Right cardiac atrium (tissue), 5 donors: Measurements from ENCODE around the gene GPR157. TPM values are rescaled to one million over a fixed set of nuclear protein-coding genes. Genes with fewer than 3 reads are reported as not detected.

Experiments used
- ATAC-seq, 2 donors: fragments of 200-7000 bp; cut with Tn5 transposase; one replicate each; pipeline versions ENCODE4 v1.8.0 to v1.9.1; 2020; ENCODE audit warnings: moderate library complexity in 2 of 2, mild to moderate bottlenecking in 1 of 2
- DNase-seq, 3 donors: peaks; one replicate each; pipeline ENCODE4 v3.0.0-alpha.2; 2020
- H3K27ac ChIP-seq: one replicate; pipeline ENCODE4 v1.5.1; 2013; ENCODE audit warnings: mild to moderate bottlenecking, low read length, control low read depth, moderate library complexity
- H3K27me3 ChIP-seq: one replicate; pipeline ENCODE4 v1.6.1; 2013; ENCODE audit not compliant: control insufficient read depth, insufficient read depth
- H3K4me1 ChIP-seq: one replicate; pipeline ENCODE4 v1.6.1; 2013; ENCODE audit warnings: low read length; ENCODE audit not compliant: control insufficient read depth, insufficient read depth
- H3K4me3 ChIP-seq: one replicate; pipeline ENCODE4 v1.5.1; 2013; ENCODE audit warnings: low read length, control low read depth
- H3K9me3 ChIP-seq: one replicate; pipeline ENCODE4 v1.6.1; 2013; ENCODE audit warnings: low read length; ENCODE audit not compliant: control insufficient read depth
- WGBS: extraction: QIAGEN DNeasy Blood & Tissue Kit; methylation state at CpG from one replicate; pipeline ENCODE4 v1.1.7; 2013; 5-methylcytosine and 5-hydroxymethylcytosine counted together
- intact Hi-C, 4 donors: fragments of 100-400 bp; cut with DNase I; formaldehyde crosslinking; loops; one replicate each; pipeline versions ENCODE4 v1.11.0 to v1.14.0; 2022 to 2023
- polyA plus RNA-seq: library from polyadenylated mRNA; stranded (reverse); fragments of 200-250 nt; gene quantifications from one replicate; pipeline ENCODE4 v1.2.3, GENCODE V29; 2013
- total RNA-seq, 4 donors: library from RNA; stranded (reverse); fragmentation: NEBNext Ultra II Directional; extraction: Animal tissue kit (Norgen Biotek cat#: 25700); gene quantifications; one replicate each; pipeline ENCODE4 v1.2.1, GENCODE V29; 2021
- donor health status: healthy with polysubstance abuse.
- donor health status: DM: no; HTN: yes; CAD: no.
- donor health status: DM: no; HTN: no; CAD: no.
- donor health status: DM: no; HTN: yes; CAD: no; lungs with severe emphysema.
- donor health status: DM: yes; HTN: yes; CAD: no.

GPR157 gene
- total and polyA plus RNA-seq, 5 donors, result 7.3 to 28.7 (median 23.5) TPM

GRCh38 chr1:9115351-9116205, 13.3 kb downstream of the GPR157 start:
- intact Hi-C loops, result no loop called here
- Histone ChIP-seq H3K9me3 (no peaks in the 10 kb centered on the region), H3K4me3 (no peak overlapping the region), H3K27me3 (no peaks in the 10 kb centered on the region), H3K4me1 (peaks cover 7% of the 10 kb centered on the region), H3K27ac (no peak overlapping the region)
- WGBS, result 79% methylated on average over 5 of the region's 5 CpGs
- DNase-seq (no peak), ATAC-seq (no peak)

GRCh38 chr1:9112961-9113880, 15.7 kb downstream of the GPR157 start:
- intact Hi-C loops, result loop anchor here (5.0 kb wide), 1 partner anchor 84 kb away; no protein-coding TSS in a partner anchor
- 92% methylated on average over 13 of the region's 13 CpGs for WGBS
- DNase-seq, result peak in 1 of 3 donors; percentile 23
- no peaks in the 10 kb centered on the region for H3K9me3 ChIP-seq
- no peaks in the 10 kb centered on the region for H3K27me3 ChIP-seq
- H3K4me1 ChIP-seq, result no peaks in the 10 kb centered on the region
- H3K27ac ChIP-seq, result no peak overlapping the region
- no peak for ATAC-seq
- no peak overlapping the region for H3K4me3 ChIP-seq

- Histone ChIP-seq H3K27ac (no peak overlapping the region), H3K4me3 (no peak overlapping the region), H3K27me3 (no peaks in the 10 kb centered on the region), H3K9me3 (no peaks in the 10 kb centered on the region), H3K4me1 (peaks cover 1% of the 10 kb centered on the region)
- 95% methylated on average over 9 of the region's 9 CpGs for WGBS
- intact Hi-C loops, result loop anchor here (5.0 kb wide), 1 partner anchor 85 kb away; no protein-coding TSS in a partner anchor
- ATAC-seq, result no peak
- DNase-seq, result peak in 1 of 3 donors; percentile 33
Observed at GRCh38 chr1:9111957-9112356, 16.9 kb downstream of the GPR157 start.

- Histone ChIP-seq H3K9me3 (no peaks in the 10 kb centered on the region), H3K27ac (no peak overlapping the region), H3K4me3 (no peak overlapping the region), H3K27me3 (no peaks in the 10 kb centered on the region), H3K4me1 (peaks cover 2% of the 10 kb centered on the region)
- 88% methylated on average over 13 of the region's 13 CpGs for WGBS
- peak in 1 of 3 donors; percentile 12 for DNase-seq
- intact Hi-C loops, result loop anchor here (5.0 kb wide), 1 partner anchor 86 kb away; no protein-coding TSS in a partner anchor
- ATAC-seq, result no peak
Observed at GRCh38 chr1:9111357-9111691, 17.6 kb downstream of the GPR157 start.

- peak; percentile 89 to 96 (median 94) for DNase-seq
- ATAC-seq, result peak; percentile 70 to 85
- no peak overlapping the region for H3K27ac ChIP-seq
Observed at GRCh38 chr1:9110669-9111356, 18.1 kb downstream of the GPR157 start.

GRCh38 chr1:9108056-9108665, 20.7 kb downstream of the GPR157 start:
- intact Hi-C loops, result loop anchor here in 1 of 4 donors (10.0 kb wide), 1 partner anchor 103 kb away; no protein-coding TSS in a partner anchor
- 85% methylated on average over 12 of the region's 12 CpGs for WGBS
- ATAC-seq (no peak), DNase-seq (peak in 1 of 3 donors; percentile 40)
- Histone ChIP-seq H3K4me3 (no peak overlapping the region), H3K27ac (no peak overlapping the region), H3K27me3 (no peaks in the 10 kb centered on the region), H3K4me1 (peaks cover 2% of the 10 kb centered on the region), H3K9me3 (no peaks in the 10 kb centered on the region)

More at GRCh38 chr1:9110669-9111356, 18.1 kb downstream of the GPR157 start:
- Histone ChIP-seq H3K4me3 (no peak overlapping the region), H3K9me3 (no peaks in the 10 kb centered on the region), H3K27me3 (no peaks in the 10 kb centered on the region), H3K4me1 (peaks cover 2% of the 10 kb centered on the region)
- 37% methylated on average over 18 of the region's 18 CpGs for WGBS
- intact Hi-C loops, result loop anchor here (5.0 kb wide), 1 partner anchor 86 kb away; no protein-coding TSS in a partner anchor

- DNase-seq, result no peak
- ATAC-seq, result no peak
- intact Hi-C loops, result loop anchor here in 1 of 4 donors (10.0 kb wide), 1 partner anchor 102 kb away; no protein-coding TSS in a partner anchor
Observed at GRCh38 chr1:9107136-9107535, 21.8 kb downstream of the GPR157 start.

GRCh38 chr1:9106286-9106685, 22.6 kb downstream of the GPR157 start:
- 90% methylated on average over 14 of the region's 14 CpGs for WGBS
- H3K4me1 ChIP-seq, result peaks cover 2% of the 10 kb centered on the region
- intact Hi-C loops, result loop anchor here in 1 of 4 donors (10.0 kb wide), 1 partner anchor 101 kb away; no protein-coding TSS in a partner anchor
- H3K27ac ChIP-seq, result no peak overlapping the region
- no peaks in the 10 kb centered on the region for H3K9me3 ChIP-seq
- ATAC-seq (no peak), DNase-seq (peak in 1 of 3 donors; percentile 39)
- H3K27me3 ChIP-seq, result no peaks in the 10 kb centered on the region
- H3K4me3 ChIP-seq, result no peak overlapping the region

More at GRCh38 chr1:9107136-9107535, 21.8 kb downstream of the GPR157 start:
- Histone ChIP-seq H3K4me1 (peaks cover 2% of the 10 kb centered on the region), H3K27me3 (no peaks in the 10 kb centered on the region), H3K4me3 (no peak overlapping the region), H3K9me3 (no peaks in the 10 kb centered on the region), H3K27ac (no peak overlapping the region)
- WGBS, result 27% methylated on average over 4 of the region's 4 CpGs

- Histone ChIP-seq H3K4me1 (peaks cover 2% of the 10 kb centered on the region), H3K4me3 (no peak overlapping the region), H3K27me3 (no peaks in the 10 kb centered on the region), H3K27ac (no peak overlapping the region), H3K9me3 (no peaks in the 10 kb centered on the region)
- DNase-seq (peak in 1 of 3 donors; percentile 18), ATAC-seq (no peak)
- WGBS, result 92% methylated on average over 22 of the region's 22 CpGs
- intact Hi-C loops, result loop anchor here in 1 of 4 donors (10.0 kb wide), 1 partner anchor 101 kb away; no protein-coding TSS in a partner anchor
Observed at GRCh38 chr1:9105336-9105867, 23.5 kb downstream of the GPR157 start.
